Rectal smooth muscle tissue (tissue), 1 donor: Measurements from ENCODE around the gene ZNF628.

Source experiments
- H3K27ac ChIP-seq: one replicate; pipeline ENCODE4 v1.7.0; 2013; ENCODE audit warnings: low read depth, low read length, inconsistent platforms
- H3K27me3 ChIP-seq: one replicate; pipeline ENCODE4 v1.7.0; 2013; ENCODE audit warnings: low read length; ENCODE audit not compliant: control insufficient read depth, insufficient read depth
- H3K36me3 ChIP-seq: one replicate; pipeline ENCODE4 v1.7.0; 2013; ENCODE audit warnings: low read length; ENCODE audit not compliant: control insufficient read depth, insufficient read depth
- H3K4me1 ChIP-seq: one replicate; pipeline ENCODE4 v1.7.0; 2013; ENCODE audit warnings: low read length; ENCODE audit not compliant: control insufficient read depth, insufficient read depth
- H3K4me3 ChIP-seq: one replicate; pipeline ENCODE4 v1.7.0; 2013; ENCODE audit warnings: low read length
- H3K9ac ChIP-seq: one replicate; pipeline ENCODE4 v1.7.0; 2013; ENCODE audit warnings: low read length

The ZNF628 gene

DNA sequence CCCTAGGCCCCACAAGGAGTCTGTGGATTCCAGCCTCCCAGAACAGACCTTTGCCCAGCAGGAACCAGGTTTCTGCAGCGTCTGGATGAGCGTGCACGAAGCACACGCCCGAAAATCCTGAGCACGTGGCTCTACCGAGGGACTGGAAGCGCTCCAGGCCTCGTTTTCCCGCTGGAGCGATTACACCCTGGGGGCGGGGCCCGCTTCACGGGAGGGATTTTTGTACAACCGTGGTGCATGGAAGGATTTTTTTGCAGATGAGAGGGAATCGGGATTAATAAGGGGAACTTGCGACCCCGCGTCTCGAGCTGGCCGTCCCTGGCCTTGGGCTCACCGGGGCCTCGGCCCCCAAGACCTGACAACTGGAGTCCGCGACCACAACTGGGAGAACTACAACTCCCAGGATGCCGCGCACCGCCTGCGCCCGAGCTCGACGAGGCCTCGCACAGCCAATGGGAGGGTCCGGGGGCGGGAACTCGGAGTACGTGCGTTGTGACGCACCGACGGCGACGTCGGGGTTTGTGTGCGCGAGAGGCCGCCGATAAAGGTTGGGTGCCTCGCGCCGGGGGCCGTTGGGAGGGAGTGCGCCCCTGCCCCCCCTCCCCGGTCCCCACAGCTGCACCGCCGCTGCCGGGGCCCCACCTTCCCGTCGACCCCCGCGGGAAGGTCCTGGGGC is at the start of gene ZNF628:
ZNF628 (plus strand) TSS at position 518 of the 676 bp plus-strand sequence. CDS start 3,294 bp downstream, outside the sequence.
- Histone ChIP-seq H3K9ac (peak within 1 kb of the TSS; percentile 25), H3K4me1 (peaks cover 7% of the 10 kb centered on the region), H3K27ac (peak within 1 kb of the TSS; percentile 83), H3K4me3 (peak within 1 kb of the TSS; percentile 79), H3K36me3 (no peaks in the 10 kb centered on the region), H3K27me3 (no peaks in the 10 kb centered on the region)

DNA sequence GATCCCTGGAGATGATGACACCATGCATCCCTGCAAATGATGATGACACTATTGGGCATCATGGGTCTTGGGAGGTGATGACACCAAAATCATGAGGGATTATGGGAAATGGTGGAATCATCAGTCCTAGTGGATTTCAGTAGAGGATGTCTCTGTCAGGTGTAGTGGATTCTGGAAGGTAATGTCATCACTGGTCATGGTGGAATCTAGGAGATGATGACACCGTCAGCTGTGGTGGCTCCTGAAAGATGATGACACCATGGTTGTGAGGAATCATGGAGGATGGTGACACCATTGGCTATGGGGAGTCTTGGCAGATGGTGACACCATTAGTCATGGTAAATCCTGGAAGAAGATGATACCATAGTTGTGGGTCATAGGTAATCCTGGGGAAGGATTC is 45.2 kb upstream of the ZNF628 start:
- peaks cover 23% of the 10 kb centered on the region for H3K27me3 ChIP-seq

DNA sequence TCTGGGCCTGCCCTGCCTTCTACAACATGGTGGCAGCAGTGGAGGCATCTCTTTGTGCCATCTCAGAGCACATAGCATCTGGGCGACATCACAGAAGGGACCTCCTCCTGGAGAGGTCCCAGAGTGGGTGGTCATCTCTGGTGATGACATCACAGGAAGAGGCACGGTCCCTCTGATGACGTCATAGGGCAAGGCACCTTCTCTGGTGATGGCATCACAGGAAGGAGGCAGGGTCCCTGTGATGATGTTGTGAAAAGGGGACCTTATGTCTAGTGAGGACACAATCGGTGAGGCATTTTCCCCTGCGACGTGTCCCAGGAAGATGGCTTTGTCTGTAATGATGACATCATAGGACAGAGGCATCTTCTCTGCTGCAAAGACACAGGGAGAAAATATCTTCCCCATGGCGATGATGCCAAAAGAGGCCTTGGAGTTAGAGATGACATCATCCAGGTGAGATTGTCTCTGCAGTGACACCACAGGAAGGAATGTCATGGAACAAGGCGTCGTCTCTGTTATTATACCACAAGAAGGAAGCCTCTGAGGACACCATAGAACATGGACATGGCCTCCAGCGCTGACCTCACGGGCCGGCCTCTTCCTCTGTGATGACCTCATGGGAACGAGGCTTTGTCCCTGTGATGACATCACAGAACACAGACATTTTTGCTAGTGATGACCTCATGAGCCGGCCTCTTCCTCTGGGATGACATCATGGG is 44.0 kb upstream of the ZNF628 start:
- H3K27ac ChIP-seq = no peak overlapping the region
- no peak overlapping the region for H3K4me3 ChIP-seq
- H3K36me3 ChIP-seq = no peaks in the 10 kb centered on the region
- H3K4me1 ChIP-seq = no peaks in the 10 kb centered on the region
- H3K9ac ChIP-seq = no peak overlapping the region
- peaks cover 23% of the 10 kb centered on the region for H3K27me3 ChIP-seq

More for the DNA sequence above, 45.2 kb upstream of the ZNF628 start:
- no peak overlapping the region for H3K4me3 ChIP-seq
- H3K9ac ChIP-seq = no peak overlapping the region
- H3K27ac ChIP-seq = no peak overlapping the region
- H3K4me1 ChIP-seq = no peaks in the 10 kb centered on the region
- H3K36me3 ChIP-seq = no peaks in the 10 kb centered on the region

DNA sequence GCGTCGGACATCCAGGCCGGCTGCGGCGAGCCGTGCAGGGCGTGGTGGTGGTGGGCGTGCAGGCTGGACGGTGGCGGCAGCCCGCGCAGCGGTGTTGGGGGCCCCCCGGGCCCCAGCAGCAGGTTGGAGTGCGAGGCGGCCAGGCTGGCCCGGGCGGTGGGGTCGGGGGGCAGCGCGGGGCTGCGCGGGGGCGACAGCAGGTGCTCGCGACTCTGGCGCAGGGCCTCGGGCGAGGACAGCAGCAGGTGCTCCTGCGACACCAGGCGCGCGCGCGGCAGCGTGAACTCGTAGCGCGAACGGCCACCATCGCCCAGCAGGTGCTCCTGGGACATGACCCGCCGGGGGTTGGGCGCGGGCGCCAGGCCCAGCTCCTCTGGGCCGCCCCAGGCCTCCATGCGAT is 43.1 kb upstream of the ZNF628 start:
- Histone ChIP-seq H3K27me3 (peaks cover 26% of the 10 kb centered on the region), H3K4me1 (no peaks in the 10 kb centered on the region), H3K4me3 (no peak overlapping the region), H3K9ac (no peak overlapping the region), H3K27ac (no peak overlapping the region), H3K36me3 (no peaks in the 10 kb centered on the region)

DNA sequence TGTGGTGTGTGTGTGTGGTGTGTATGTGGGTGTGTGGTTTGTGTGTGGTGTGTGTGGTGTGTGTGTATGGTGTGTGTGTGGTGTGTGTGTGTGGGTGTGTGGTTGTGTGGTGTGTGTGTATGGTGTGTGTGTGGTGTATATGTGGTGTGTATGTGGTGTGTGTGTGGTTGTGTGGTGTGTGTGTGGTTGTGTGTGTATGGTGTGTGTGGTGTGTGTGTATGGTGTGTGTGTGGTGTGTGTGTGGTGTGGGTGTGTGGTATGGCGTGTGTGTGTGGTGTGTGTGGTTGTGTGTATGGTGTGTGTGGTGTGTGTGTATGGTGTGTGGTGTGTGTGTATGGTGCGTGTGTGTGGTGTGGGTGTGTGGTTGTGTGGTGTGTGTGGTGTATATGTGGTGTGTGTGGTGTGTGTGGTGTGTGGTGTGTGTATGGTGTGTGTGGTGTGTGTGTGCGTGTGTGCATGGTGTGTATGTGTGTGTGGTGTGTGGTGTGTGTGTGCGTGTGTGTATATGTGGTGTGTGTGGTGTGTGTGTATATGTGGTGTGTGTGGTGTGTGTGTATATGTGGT is 42.0 kb upstream of the ZNF628 start:
- Histone ChIP-seq H3K4me3 (no peak overlapping the region), H3K36me3 (no peaks in the 10 kb centered on the region), H3K27ac (no peak overlapping the region), H3K4me1 (no peaks in the 10 kb centered on the region), H3K27me3 (peaks cover 35% of the 10 kb centered on the region), H3K9ac (no peak overlapping the region)

DNA sequence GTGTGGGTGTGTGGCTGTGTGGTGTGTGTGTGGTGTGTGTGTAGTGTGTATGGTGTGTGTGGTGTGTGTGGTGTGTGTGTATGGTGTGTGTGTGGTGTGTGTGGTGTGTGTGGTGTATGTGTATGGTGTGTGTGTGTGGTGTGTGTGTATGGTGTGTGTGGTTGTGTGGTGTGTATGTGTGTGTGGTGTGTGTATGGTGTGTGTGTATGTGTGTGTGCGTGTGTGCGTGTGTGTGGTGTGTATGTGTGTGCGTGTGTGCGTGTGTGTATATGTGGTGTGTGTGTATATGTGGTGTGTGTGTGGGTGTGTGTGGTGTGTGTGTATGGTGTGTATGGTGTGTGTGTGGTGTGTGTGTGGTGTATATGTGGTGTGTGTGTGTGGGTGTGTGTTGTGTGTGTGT is 41.4 kb upstream of the ZNF628 start:
- Histone ChIP-seq H3K27me3 (peaks cover 32% of the 10 kb centered on the region), H3K4me3 (no peak overlapping the region), H3K9ac (no peak overlapping the region), H3K36me3 (no peaks in the 10 kb centered on the region), H3K27ac (no peak overlapping the region), H3K4me1 (no peaks in the 10 kb centered on the region)

DNA sequence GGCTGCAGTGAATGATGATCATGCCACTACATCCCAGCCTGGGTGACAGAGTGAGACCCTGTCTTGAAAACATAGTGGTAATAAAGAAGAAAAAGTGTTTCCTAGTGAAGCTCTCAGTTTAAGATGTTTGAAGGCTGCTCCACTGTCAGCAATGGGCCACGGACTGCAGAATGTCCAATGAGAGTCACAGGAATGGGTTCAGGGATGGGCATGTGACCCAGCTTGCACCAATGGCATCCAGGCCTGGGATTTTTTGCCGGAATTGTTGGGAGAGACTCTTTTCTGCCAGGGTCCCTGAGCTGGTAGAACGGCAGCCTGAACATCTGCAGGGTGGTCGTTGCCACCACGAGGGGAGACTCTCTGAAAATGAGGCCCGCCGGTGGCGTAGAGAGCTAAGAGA is 39.6 kb upstream of the ZNF628 start:
- Histone ChIP-seq H3K36me3 (no peaks in the 10 kb centered on the region), H3K9ac (no peak overlapping the region), H3K27ac (no peak overlapping the region), H3K4me1 (no peaks in the 10 kb centered on the region), H3K27me3 (peaks cover 44% of the 10 kb centered on the region), H3K4me3 (no peak overlapping the region)

DNA sequence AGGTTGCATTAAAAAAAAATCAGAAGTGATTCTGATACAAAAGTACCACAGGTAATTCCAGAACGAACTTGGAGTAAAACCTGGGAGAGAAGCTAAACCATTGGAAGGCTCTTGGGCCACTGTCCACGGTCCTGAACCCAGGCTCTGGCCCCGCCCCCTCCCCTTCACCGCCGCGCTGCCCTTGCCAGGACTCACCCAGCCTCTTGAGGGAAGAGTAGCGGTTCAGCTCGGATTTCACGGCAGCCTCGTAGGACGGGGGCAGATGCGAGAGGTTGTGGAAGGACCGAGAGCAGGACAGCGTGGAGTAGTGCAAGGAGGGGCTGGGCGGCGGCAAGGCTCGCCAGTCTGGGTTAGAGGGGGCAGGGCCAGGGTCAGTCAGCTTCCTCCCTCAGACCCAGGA is 39.0 kb upstream of the ZNF628 start:
- H3K4me3 ChIP-seq = no peak overlapping the region
- H3K27me3 ChIP-seq = peaks cover 40% of the 10 kb centered on the region
- H3K9ac ChIP-seq = no peak overlapping the region
- H3K27ac ChIP-seq = no peak overlapping the region
- no peaks in the 10 kb centered on the region for H3K36me3 ChIP-seq
- H3K4me1 ChIP-seq = no peaks in the 10 kb centered on the region

DNA sequence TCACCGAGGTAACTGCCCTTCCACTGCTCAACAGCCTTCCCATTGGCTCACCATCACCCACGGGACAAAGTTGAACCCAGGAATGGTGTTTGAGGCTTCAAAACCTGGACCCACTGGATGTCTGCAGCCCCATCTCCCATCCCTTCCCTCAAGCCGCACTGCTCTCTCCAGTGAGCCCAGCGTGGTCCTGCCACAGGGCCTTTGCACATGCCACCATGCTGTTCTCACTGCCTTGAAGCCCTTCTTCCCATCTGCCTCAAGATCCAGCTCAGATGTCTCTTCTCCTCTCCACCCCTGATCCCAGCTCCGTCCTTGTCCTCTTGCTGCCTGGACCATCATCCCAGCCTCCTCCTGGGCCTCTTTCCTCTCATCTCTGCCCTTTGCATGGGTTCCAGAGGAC is 37.4 kb upstream of the ZNF628 start:
- H3K27ac ChIP-seq = no peak overlapping the region
- H3K36me3 ChIP-seq = no peaks in the 10 kb centered on the region
- H3K9ac ChIP-seq = no peak overlapping the region
- peaks cover 38% of the 10 kb centered on the region for H3K27me3 ChIP-seq
- H3K4me3 ChIP-seq = no peak overlapping the region
- H3K4me1 ChIP-seq = no peaks in the 10 kb centered on the region

DNA sequence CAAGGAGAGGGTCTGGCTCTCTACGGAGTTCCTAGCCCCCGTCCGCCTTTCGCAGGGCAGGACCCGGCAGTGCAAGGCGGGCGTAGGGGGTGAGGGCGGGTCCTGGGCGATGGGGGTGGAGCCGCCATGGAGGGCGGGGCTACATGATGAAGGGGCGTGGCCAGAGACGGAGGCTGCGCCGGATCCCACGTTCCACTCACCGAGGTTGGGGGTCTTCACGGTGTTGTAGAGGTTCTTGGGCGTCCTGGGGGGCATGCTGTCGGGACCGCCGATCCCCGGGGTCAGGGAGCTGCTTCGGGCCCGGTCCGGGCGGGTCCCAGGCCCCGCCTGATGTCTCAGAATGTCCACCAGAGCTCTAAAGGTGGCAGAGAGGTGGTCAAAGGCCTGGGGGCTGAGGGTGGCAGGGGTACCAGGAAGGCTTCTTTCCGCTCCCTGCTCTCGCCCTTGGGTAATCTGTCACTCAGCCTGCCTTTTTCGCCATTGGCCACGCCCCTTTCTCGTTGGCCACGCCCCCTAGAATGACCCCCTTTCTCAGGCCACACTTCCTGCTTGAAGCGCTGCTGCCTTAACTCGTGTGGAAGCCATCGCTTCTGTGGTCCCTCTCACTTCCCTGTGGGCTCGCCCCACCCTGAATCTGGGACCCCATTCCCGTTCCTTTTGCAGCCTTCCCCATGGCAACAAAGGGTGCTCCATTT is 35.9 kb upstream of the ZNF628 start:
- Histone ChIP-seq H3K36me3 (no peaks in the 10 kb centered on the region), H3K27me3 (peaks cover 44% of the 10 kb centered on the region), H3K4me3 (no peak overlapping the region), H3K4me1 (no peaks in the 10 kb centered on the region), H3K9ac (no peak overlapping the region), H3K27ac (no peak overlapping the region)

DNA sequence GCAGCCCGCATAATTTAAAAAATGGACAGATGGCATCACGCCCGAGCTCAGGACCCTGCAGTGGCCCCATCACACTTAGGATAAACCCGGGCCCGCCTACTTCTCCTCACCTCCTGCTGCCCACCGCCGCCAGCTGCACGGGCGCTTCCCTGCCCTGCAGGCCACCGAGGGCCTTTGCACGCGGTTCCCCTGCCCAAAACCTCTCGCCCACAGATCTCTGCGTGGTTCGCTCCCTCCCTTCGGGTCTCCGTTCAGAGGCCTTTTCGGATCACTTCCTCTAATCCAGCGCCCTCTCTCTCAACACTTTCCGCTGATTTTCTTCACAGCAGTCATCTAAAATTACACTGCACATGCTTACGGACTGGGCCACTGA is 35.1 kb upstream of the ZNF628 start:
- no peaks in the 10 kb centered on the region for H3K4me1 ChIP-seq
- H3K27me3 ChIP-seq = peaks cover 44% of the 10 kb centered on the region
- H3K27ac ChIP-seq = no peak overlapping the region
- H3K9ac ChIP-seq = no peak overlapping the region
- H3K36me3 ChIP-seq = no peaks in the 10 kb centered on the region
- no peak overlapping the region for H3K4me3 ChIP-seq

DNA sequence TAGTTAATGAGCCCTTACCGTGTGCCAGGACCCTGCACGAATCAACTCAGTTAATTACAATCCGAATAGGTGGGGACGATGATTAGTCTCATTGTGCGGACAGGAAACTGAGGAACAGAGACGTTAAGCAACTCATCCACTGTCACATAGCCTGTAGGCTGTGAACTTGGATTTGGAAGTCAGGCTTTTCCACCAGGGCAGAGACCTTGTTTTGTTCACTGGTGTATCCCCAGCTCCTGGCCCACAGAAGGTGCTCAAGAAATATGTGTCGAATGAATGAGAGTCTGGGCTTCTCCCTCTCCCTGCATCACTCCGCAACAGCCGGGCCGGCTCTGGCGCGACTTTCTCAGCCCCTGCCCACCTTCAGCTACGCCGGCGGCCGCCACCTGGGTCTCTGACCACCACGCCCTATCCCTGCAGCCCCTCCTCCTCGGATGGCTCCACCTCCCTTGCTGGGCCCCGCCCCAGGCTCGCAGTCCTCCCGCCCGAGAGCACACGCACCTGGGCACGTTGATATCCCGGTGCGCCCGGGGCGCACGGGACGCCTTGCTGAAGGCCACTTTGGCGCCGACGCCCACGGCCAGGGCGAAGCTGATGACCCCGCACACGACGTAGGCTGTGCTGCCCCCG is 34.6 kb upstream of the ZNF628 start:
- H3K27ac ChIP-seq = no peak overlapping the region
- H3K4me3 ChIP-seq = no peak overlapping the region
- peaks cover 44% of the 10 kb centered on the region for H3K27me3 ChIP-seq
- H3K9ac ChIP-seq = no peak overlapping the region
- no peaks in the 10 kb centered on the region for H3K4me1 ChIP-seq
- H3K36me3 ChIP-seq = no peaks in the 10 kb centered on the region
